Endothelial cell (in vitro differentiated cells): Measurements from ENCODE around the gene KMT5C. TPM values are rescaled to one million over a fixed set of nuclear protein-coding genes. Genes with fewer than 3 reads are reported as not detected.

Source experiments
- DNase-seq: peaks from one replicate; pipeline ENCODE4 v3.0.0; 2021; ENCODE audit warnings: low spot score
- H3K27ac Mint-ChIP-seq: one replicate; pipeline ENCODE4 v1.8.0; 2021; ENCODE audit warnings: mixed read lengths, inconsistent platforms; ENCODE audit not compliant: unreplicated experiment
- H3K27me3 Mint-ChIP-seq: one replicate; pipeline ENCODE4 v1.8.0; 2021; ENCODE audit warnings: mild to moderate bottlenecking, moderate library complexity, mixed read lengths, inconsistent platforms; ENCODE audit not compliant: unreplicated experiment
- H3K36me3 Mint-ChIP-seq: one replicate; pipeline ENCODE4 v1.8.0; 2021; ENCODE audit warnings: mild to moderate bottlenecking, low read depth, mixed read lengths, inconsistent platforms; ENCODE audit not compliant: unreplicated experiment
- H3K4me1 Mint-ChIP-seq: one replicate; pipeline ENCODE4 v1.8.0; 2021; ENCODE audit warnings: mild to moderate bottlenecking, mixed read lengths, inconsistent platforms; ENCODE audit not compliant: unreplicated experiment
- H3K4me3 Mint-ChIP-seq: one replicate; pipeline ENCODE4 v1.8.0; 2021; ENCODE audit warnings: mild to moderate bottlenecking, mixed read lengths, inconsistent platforms; ENCODE audit not compliant: unreplicated experiment
- H3K9me3 Mint-ChIP-seq: one replicate; pipeline ENCODE4 v1.8.0; 2021; ENCODE audit warnings: mixed read lengths, inconsistent platforms; ENCODE audit not compliant: unreplicated experiment
- CTCF ChIP-seq: fragments of 200-600 bp; sonication (generic); IDR thresholded peaks from one replicate; pipeline ENCODE4 v1.5.0; 2021; ENCODE audit warnings: antibody characterized with exemption; ENCODE audit not compliant: unreplicated experiment
- total RNA-seq: library from RNA; stranded (reverse); fragmentation: NEBNext Ultra II Directional; extraction: Animal tissue kit (Norgen Biotek cat#: 25700); gene quantifications from one replicate; pipeline ENCODE4 v1.2.1, GENCODE V29; 2021; ENCODE audit not compliant: unreplicated experiment

The KMT5C gene
- total RNA-seq, 1 donor from 2014 or later = 18.4 TPM

- Mint-ChIP-seq H3K36me3 (no peaks in the 10 kb centered on the region), H3K9me3 (no peaks in the 10 kb centered on the region), H3K4me3 (no peak overlapping the region), H3K27ac (no peak overlapping the region), H3K4me1 (peaks cover 5% of the 10 kb centered on the region), H3K27me3 (peaks cover 4% of the 10 kb centered on the region)
- no peak for DNase-seq
- TF ChIP-seq CTCF = no peak
These were observed 5.8 kb upstream of the KMT5C start for GRCh38 chr19:55333870-55334269.

GRCh38 chr19:55336101-55336500 lies 3.6 kb upstream of the KMT5C start:
- no peak for DNase-seq
- Mint-ChIP-seq H3K27ac (no peak overlapping the region), H3K9me3 (no peaks in the 10 kb centered on the region), H3K27me3 (peaks cover 12% of the 10 kb centered on the region), H3K4me1 (peaks cover 5% of the 10 kb centered on the region), H3K4me3 (no peak overlapping the region), H3K36me3 (no peaks in the 10 kb centered on the region)
- no peak for TF ChIP-seq CTCF

GRCh38 chr19:55339889-55340783 lies 460 bp downstream of the KMT5C start:
- H3K4me3 Mint-ChIP-seq = peak overlapping the region; percentile 97
- TF ChIP-seq CTCF = no peak
- no peak for DNase-seq
- H3K27me3 Mint-ChIP-seq = peaks cover 14% of the 10 kb centered on the region
- peak overlapping the region; percentile 100 for H3K27ac Mint-ChIP-seq
- peaks cover 5% of the 10 kb centered on the region for H3K4me1 Mint-ChIP-seq
- no peaks in the 10 kb centered on the region for H3K9me3 Mint-ChIP-seq
- H3K36me3 Mint-ChIP-seq = no peaks in the 10 kb centered on the region

- Mint-ChIP-seq H3K36me3 (peaks cover 4% of the 10 kb centered on the region), H3K27me3 (peaks cover 18% of the 10 kb centered on the region), H3K9me3 (no peaks in the 10 kb centered on the region), H3K4me3 (peak overlapping the region; percentile 89), H3K27ac (no peak overlapping the region), H3K4me1 (peaks cover 5% of the 10 kb centered on the region)
- no peak for TF ChIP-seq CTCF
- peak; percentile 41 for DNase-seq
These were observed 1.1 kb downstream of the KMT5C start for GRCh38 chr19:55340784-55341147.

GRCh38 chr19:55341171-55341588 lies 1.5 kb downstream of the KMT5C start:
- H3K4me3 Mint-ChIP-seq = peak overlapping the region; percentile 89
- H3K27me3 Mint-ChIP-seq = peaks cover 18% of the 10 kb centered on the region
- peaks cover 4% of the 10 kb centered on the region for H3K36me3 Mint-ChIP-seq
- H3K27ac Mint-ChIP-seq = peak overlapping the region; percentile 77
- DNase-seq = peak; percentile 59
- no peaks in the 10 kb centered on the region for H3K9me3 Mint-ChIP-seq
- no peak for TF ChIP-seq CTCF
- peaks cover 5% of the 10 kb centered on the region for H3K4me1 Mint-ChIP-seq
